ENCODE data around the gene CD96.

Gene CD96

DNA sequence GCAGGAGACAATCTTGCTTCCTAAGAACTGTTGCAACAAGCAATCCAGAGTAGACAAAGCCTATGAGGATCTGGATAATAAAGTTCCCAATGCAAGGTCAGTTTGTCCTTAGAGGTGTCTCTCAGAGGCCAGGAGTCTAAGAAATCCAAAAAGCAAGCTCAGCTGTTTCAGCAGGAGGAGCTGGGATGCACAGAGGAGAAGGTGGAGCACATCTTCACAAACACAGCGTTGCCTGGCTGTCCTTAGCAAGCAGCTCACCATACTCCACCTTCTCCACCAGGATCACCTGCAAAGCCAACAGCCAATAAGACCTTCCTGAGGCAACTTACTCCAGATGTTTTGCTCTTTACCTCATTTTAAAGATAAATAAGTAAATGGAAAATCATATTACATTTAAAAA lies 52.8 kb downstream of the CD96 start:
- DNase-seq (ENCODE audit: low spot score), result no peak

DNA sequence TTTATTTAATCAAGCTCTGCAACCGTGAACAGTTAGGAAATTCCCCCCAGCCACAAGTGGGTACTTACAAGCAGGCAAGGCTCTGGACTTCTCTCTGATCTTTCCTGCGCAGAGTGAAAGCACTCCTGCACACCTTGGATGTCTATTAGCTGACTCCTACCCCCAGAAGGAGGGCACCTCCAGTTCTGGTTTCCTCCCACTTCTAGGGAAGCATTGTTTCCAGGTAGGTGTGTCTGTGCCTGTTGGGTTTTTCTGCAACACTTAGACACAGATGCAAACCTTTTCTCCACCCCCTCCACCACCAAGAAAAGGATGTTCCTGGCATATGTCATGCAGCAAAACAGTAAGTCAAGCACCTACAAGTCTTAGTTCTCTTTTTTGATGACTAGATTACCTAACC lies 53.2 kb downstream of the CD96 start, which contains the start of gene ZBED2:
Gene ZBED2, minus strand, starts transcription at position 115 of the 400 bp plus-strand sequence. CDS start 1,145 bp downstream, outside the sequence.
- no peak for DNase-seq (ENCODE audit: low spot score)

DNA sequence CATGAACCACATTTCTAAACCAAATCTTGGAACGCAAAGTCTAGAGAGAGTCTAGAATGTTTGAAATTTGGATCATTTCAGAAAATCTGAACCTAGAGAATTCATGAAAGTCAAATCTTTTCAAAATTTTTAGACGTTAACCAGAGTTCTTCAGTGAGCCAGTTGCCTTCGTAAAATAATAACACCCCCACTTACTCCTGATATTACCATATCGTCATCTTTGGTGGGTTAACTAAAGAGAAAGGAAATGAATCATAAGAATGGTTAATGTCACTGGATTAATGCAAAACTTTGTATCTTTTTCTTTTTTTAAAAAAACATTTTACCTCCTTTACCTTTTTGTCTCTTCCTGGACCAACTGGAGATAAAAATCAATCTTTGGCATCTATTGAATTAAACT lies 54.3 kb downstream of the CD96 start:
- no peak for DNase-seq (ENCODE audit: low spot score)

DNA sequence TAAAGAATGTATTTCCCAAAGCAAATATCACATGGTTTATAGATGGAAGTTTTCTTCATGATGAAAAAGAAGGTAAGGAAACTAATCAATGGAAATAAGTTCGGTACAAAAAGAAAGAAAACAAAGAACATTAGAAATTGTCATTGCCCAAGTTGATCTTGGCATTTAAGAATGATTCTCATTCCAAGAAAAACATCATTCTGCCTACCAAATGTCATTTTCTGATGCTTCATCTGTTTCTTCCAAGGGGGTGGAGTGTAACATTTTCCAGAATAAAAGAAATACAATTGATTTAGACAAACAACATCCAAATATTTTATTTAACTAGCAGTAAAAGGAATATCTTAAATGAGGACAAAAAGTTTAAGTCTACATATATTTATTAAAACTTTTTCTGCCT lies 56.1 kb downstream of the CD96 start:
- DNase-seq (ENCODE audit: low spot score), result no peak

DNA sequence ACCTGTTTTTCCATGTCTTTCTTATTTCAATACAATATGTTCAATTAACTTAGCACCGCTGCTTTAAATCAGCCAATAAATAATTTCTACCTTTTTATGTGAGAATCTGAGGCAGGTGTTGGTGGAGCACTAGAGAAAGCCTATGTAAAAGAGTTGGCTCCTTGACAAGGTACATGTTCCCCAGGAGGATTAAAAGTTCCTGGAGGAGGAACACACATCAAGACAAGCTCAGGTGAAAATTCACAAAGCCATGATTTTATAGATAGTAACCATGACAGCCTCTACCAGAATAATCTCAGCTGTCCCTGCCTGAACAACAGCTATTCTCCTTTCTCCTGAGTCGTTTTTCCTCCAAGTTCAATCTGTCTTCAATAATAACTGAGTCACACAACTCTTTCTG lies 56.6 kb downstream of the CD96 start:
- DNase-seq (ENCODE audit: low spot score), result no peak

DNA sequence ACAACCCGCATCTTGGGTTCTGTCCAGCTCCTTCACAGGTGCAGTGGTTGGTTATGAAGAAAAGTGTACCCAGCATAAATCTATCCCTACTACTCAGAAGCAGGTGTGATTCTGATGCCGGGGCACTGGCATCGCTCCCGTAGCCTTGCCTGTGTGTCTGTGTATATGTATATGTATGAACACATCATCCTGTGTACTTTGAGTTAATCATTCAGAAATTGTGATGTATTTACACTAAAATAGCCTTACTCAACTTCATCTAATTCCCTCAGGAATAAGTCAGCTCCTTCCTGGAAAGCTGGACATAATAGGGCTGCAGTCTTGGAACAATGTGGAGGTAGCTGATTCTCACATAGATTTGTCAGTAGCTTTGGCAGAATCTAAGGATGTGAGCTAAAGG lies 59.8 kb downstream of the CD96 start:
- no peak for DNase-seq (ENCODE audit: low spot score)

DNA sequence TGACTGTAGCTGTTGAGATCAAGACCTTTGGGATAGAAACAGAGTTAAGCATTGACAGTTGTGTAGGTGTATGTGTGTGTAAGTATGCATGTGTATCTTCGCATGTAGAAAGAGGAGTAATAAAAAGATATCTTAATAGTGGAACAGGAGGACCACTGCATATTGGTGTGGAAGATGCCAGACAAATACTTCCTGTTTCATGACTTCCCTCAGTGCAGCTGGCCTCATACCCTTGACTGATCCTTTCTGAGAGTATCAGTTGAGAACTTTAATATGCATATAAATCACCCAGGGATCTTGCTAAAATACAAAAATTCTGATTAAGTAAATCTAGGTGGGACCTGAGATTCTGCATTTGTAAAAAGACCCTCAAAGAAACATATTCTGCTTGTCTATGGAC lies 61.7 kb downstream of the CD96 start:
- DNase-seq (ENCODE audit: low spot score), result no peak

DNA sequence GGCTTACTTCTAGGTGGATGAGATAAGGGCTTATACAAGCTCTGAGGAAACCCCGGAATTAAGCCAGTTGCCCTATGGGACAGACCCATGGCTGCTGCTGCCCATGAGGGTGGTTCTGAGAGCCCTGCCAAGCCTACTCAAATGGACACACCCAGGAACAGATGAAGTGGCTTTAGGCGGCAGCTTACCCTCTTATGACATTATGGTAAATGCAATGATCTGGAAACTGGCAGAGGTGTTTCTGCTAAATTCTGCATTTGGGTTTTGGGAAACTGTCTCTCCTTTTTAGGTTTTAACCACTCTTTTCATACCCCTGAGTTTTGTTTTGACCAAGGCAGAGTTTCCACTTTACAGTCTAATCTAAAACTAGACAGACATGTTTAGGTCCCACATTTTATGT lies 62.1 kb downstream of the CD96 start:
- no peak for DNase-seq (ENCODE audit: low spot score)

DNA sequence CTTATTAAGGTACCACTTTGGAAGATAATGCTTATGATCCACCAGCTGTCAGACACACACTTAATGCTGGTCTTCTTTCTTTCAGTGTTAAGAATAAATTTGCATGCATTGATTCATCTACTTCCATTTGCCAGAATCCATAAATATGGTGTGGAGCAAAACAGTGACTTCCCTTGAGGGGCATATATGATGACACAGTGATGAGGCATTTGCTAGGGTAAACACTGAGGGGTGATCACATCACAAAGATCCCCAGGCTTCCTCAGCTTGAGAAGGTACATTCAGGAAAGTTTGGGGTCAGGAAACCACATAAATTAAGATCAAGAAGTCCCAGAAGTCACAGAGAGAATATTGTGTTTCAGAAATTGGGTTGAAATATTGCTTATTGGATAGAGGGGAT lies 63.0 kb downstream of the CD96 start:
- DNase-seq (ENCODE audit: low spot score), result no peak

DNA sequence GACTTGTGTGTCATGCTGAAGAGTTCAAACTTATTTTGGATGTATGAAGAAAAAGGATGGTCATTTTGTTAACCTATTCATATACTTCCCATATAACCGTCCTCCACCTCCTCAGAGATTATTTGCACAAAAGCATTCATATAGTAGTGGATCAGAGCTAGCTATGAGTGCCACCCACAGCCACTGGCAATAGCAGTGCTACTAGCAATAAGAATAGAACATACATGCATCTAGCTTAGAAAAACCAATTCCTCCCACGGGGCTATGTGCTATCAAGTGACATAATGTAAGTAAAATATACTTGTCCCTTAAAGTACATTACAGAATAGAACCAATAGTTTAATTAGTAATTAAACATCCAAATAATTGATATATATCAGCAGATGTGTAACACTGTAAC lies 63.5 kb downstream of the CD96 start:
- no peak for DNase-seq (ENCODE audit: low spot score)

DNA sequence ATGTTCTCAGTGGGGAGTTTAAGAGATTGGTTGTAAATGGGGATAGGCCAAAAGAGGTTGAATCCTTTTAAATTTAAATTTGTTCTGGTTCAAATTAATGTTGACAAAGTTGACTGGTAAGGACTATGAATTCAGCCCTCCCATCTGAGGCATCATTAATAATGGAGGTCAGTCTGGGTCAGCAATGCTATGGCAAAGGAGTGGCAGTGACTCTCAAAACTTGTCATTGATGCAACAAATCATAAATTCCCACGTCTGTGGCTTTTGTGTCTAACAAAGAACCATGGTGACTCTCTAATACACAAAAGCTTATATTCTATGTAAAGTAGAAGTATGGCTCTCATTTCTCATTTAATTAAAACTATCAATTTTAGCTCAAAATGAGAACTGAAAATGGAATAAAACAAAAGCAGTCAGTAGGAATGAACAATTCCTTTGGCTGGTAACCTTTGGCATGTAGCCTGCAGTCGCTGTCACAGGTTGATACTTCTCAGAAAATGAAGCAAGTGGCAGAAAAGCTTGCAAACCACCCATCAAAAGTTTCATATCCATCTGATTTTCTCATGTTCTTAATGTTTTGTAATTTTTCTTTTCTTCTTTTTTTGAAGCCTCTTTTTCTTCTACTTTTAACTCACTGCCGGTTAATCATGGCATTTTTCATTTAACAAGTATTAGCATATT lies 65.4 kb downstream of the CD96 start:
- DNase-seq (ENCODE audit: low spot score), result no peak

DNA sequence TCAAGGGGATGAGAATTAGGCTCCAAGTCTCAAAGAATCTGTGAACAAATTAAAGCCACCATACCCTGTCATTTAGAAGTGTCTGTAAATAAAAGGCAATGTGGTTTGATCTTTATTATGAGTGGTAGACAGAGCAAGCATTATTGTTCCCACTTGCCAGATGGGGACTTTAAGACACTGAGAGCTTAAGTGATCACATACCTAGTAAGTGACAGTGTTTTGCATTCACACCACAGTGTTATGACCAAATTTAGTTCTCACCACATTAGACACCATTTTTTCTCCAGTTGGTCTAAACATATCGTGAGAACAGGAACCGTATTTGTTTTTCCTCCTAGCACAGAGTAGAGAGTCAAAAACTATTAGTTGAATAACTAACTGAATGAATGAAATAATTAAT lies 66.4 kb downstream of the CD96 start:
- DNase-seq (ENCODE audit: low spot score), result no peak

DNA sequence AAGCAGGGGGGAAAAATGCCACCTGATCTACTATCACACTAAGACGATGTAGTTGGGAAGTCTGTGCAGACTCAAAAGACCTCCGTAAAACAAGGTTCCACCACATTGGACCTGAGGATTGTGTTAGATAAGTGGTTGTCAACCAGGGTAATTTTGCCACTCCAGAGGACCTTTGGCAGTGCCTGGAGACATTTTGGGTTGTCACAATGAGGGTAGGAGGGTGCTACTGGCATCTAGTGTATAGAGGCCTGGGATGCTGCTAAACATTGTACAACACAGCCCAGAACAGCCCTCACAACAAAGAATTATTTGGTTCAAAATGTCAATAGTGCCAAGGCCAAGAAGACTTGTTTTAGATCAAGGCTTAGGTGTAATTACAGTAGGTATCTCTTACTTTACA lies 67.7 kb downstream of the CD96 start:
- DNase-seq (ENCODE audit: low spot score), result no peak

DNA sequence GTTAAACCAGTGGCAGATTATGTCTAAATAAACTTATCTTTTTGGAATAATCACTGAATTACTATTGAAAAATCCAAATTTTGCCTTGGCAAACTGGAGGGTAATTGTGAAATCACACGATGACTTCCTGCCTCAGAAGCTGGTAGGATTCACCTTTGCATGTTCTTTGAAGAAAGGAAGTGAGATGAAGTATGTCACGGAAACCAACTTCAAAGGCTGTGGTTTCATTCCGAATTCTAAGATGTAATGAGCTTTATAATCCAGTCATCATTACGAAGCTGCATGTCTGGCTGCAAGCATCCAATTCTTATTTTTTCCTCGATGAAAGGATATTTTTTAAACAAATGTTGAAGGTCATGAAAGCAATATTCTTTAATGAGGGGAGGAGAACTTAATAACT lies 68.2 kb downstream of the CD96 start:
- DNase-seq (ENCODE audit: low spot score), result no peak

DNA sequence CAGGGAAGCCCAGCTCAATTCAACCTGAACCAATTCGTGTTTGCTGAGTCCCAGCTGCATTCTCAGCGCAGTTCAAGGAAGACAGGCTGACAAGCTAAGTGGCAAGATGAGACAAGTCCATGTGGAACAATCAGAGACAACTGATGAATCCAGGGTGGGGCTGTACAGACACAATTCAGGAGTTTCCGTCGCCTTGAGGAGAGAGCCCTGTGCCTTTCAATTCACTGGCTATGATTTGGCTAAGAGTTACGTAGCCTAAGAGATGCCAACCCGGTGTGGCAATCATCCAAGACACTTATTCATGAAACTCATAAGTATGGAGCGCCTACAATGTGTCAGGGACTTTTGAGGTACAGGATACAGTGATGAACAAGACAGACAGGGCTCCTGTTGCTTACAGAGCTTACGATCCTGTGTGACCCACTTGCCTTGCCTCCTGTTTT lies 68.6 kb downstream of the CD96 start:
- no peak for DNase-seq (ENCODE audit: low spot score)

DNA sequence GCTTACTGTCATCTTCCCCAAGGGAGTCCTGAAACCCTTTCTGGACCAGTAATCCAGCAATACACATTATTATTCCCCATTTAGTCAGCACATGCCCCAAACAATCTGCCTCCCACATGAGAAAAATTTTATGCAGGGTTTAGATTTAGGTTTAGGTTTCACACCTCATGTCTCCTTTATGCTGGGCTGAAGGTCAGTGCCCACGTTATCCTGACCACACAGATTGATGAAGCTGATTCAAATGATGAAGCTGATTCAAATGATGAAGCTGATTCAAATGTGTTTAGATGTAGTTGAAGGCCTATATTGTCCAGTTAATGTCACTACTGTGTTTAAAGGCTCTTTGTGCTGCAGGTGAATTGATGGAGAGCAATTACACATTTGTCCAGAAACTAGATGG lies 71.3 kb downstream of the CD96 start:
- DNase-seq (ENCODE audit: low spot score), result no peak

DNA sequence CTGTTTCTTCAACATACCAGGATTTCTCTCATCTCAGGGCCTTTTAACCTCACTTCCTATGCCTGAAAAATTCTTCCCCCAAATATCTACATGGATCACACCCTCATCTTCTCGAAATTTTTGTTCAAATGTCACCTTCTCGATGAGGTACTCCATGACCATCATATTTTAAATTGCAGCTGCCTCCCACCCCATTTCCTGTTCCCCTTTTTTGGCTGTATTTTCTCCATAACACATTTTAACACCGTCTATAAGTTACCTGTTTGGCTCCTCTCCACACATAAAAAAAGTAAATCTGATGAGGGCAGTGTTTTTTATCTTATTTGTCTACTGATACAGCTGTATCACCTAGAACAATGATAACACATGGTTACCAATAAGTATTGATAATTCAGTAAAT lies 73.9 kb downstream of the CD96 start:
- no peak for DNase-seq (ENCODE audit: low spot score)

DNA sequence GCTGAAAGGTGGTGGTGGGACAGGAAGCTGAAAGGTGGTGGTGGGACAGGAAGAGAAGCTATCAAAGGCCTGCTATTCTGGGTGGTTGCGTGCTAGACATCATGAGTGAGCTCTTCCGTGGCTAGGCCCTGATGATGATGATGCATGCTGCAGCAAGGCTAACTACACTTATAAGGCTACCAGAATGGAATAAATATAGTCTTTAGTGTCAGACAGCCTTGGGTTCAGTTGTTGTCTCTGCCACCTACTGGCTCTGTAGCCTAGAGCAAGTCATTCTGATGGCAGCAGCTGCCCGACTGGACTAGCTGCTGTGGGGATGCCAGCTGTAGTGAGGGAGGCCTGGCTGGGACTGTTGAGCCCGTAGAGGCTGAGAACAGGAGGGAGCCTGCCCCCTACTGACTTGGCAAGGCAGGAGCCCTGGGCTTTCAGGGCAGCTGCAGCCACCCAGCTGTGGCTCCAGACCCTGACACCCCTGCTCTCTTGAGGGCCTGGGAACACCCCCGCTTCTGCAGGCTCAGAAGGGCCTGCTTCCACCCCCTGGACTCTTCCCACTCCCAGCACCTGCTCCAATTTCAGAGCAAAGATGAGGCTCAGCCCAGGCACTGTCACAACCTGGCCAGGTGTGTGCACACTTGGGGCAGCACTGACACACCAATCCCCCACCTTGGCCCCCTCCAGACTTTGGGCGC lies 74.6 kb downstream of the CD96 start:
- peak; percentile 25 for DNase-seq (ENCODE audit: low spot score)

DNA sequence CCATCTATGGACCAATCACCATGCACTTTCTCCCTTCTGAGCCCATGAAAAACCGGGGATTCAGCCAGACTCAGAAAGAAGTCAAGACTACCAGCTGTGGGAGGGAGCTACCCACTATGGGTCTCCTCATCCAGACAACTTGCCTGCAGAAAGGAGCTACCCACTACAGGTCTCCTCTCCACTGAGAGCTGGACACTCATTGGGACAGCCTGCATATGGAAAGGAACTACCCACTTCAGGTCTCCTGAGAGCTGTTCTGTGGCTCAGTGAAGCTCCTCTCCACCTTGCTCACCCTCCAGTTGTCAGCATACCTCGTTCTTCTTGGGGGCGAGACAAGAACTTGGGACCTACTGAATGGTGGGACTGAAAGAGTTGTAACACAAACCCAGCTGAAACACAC lies 75.4 kb downstream of the CD96 start:
- no peak for DNase-seq (ENCODE audit: low spot score)

DNA sequence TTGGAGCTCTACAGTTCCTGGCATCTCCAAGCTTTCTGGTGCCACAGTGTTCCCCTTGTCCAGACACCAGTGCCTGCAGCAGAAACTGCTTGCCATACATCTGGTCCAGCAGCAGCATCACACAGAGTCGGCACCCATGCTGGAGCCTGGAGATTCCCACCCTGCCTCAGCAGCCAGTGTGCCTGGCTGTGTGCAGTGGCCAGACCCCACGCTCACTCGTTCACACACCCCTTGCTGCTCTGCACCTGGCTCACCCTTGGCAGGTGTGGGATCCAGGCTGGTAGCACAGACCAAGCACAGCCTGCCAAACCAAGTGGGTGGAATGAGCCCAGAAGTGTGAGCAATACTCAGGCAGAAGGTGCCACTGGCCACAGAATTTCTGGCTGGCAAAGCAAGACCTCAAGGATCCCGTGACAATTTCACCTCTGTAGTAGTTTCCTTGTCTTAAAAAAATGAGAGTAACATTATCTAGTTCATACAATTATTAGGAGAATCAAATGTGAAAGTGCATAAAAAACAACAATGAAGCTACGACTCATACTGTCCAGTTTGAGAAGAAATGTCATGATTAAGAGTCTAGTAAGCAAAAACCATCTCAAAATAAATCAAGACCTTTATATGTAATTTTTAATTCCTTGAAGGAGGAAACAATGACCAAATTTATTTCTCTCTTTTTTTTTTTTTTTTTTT lies 76.1 kb downstream of the CD96 start:
- no peak for DNase-seq (ENCODE audit: low spot score)

DNA sequence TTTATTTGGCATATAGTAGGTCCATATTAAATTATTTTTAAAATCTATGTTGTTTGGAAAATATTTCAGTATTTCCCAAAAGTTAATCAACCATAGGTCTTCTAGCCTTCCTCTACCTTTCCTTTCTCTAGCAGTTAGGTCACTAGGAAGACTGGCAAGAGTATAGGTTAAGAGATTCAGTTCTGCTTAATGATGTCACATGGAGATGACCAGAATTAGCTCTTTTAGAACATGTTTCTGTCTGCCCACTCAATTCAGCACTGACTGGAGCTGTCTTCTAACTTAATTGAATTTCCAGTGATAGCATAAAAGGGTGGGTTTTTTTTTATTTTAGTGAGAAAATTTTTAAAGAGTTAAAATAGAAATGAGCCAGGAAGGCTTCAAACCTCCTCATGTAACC lies 76.9 kb downstream of the CD96 start:
- DNase-seq (ENCODE audit: low spot score), result no peak

DNA sequence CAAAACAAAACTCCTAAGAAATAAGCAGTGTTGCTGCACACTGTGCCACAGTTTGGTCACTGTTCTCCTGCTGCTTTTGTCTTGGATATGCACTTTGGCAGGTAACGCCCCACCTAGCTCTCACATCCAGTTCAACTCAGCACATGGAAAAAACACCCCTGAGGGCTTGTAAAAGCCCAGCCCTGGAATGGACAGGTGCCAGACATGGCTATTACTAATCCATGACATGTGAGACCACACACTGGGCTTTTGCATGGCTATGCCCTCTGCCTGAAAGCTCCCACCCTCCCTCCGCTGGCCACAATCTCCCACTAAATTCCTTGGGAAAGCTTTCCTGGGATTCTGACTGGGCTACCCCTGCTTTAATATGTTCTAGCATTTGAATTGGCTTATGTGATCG lies 77.8 kb downstream of the CD96 start:
- no peak for DNase-seq (ENCODE audit: low spot score)

DNA sequence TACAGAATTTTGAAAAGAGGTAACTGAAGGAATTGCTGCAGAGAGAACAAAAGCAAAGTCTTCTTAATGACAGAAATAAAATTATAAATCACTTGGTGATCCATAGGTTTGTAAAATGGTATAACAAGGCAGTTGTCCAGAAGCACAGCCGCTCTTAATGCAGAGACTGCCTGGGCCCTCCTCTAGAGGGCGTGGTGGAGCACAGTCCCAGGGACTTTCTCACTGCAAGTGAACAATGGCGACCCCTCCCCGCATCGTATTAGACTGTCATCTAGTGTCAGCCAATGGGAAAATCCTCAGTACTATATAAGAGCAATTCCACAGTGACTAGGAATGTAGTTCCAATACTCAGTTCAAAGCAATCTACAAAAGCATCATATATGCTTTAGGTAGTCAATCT lies 79.5 kb downstream of the CD96 start:
- no peak for DNase-seq (ENCODE audit: low spot score)

All from AG20443 (cell line).